Endothelial cell of hepatic sinusoid (primary cell): ENCODE results near the gene RXRA.

ENCODE experiments used
- in situ Hi-C: cut with HindIII; loops from 2 replicates; pipeline ENCODE4 v1.10.0; 2017; ENCODE audit warnings: low sequenced_read_pairs

The RXRA gene

GRCh38 chr9:134335061-134335460, 8.8 kb downstream of the RXRA start:
- in situ Hi-C loops = no loop called here

- in situ Hi-C loops = no loop called here
Observed at GRCh38 chr9:134335486-134336220, 9.4 kb downstream of the RXRA start.

GRCh38 chr9:134336228-134336627, 10.0 kb downstream of the RXRA start:
- in situ Hi-C loops = no loop called here

- in situ Hi-C loops = no loop called here
Observed at GRCh38 chr9:134336924-134337323, 10.7 kb downstream of the RXRA start.

GRCh38 chr9:134337469-134337868, 11.2 kb downstream of the RXRA start:
- in situ Hi-C loops = no loop called here

- in situ Hi-C loops = no loop called here
Observed at GRCh38 chr9:134338394-134339182, 12.3 kb downstream of the RXRA start.

- in situ Hi-C loops = no loop called here
Observed at GRCh38 chr9:134339183-134339806, 13.0 kb downstream of the RXRA start.

DNA sequence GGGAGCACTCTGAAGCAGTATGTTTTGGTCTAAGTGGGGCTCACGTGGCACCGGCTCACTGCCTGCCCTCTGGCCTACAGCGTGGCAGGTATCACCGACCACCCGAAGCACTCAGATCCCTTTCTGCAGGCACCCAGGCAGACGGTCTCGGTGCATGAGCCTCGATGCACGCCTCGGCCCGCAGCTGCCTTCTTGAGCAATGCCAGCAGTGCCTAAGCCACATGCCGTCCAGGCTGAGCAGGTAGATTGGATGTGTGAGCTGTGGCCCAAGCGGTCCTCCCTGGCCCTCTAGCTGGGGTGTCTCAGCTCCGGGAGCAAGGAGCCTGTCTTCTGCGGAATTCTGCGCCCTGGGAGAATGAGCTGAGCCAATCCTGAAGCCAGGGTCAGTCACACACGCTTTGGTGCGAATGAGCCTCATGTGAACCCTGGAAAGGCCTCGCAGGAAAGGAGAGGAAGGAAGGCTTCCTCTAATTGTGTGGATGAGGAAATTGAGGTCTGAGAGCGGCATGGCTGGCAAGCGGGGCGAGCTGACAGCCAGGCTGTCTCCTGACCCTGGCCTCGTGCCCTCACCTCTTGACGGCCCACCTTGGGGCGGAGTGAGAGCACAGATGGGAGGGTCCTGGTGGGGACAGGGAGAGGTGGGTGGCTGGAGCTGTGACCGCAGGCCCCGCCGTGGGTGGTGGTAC, 14.4 kb downstream of the RXRA start:
- in situ Hi-C loops = no loop called here

- in situ Hi-C loops = no loop called here
Observed at GRCh38 chr9:134341306-134341705, 15.1 kb downstream of the RXRA start.

DNA sequence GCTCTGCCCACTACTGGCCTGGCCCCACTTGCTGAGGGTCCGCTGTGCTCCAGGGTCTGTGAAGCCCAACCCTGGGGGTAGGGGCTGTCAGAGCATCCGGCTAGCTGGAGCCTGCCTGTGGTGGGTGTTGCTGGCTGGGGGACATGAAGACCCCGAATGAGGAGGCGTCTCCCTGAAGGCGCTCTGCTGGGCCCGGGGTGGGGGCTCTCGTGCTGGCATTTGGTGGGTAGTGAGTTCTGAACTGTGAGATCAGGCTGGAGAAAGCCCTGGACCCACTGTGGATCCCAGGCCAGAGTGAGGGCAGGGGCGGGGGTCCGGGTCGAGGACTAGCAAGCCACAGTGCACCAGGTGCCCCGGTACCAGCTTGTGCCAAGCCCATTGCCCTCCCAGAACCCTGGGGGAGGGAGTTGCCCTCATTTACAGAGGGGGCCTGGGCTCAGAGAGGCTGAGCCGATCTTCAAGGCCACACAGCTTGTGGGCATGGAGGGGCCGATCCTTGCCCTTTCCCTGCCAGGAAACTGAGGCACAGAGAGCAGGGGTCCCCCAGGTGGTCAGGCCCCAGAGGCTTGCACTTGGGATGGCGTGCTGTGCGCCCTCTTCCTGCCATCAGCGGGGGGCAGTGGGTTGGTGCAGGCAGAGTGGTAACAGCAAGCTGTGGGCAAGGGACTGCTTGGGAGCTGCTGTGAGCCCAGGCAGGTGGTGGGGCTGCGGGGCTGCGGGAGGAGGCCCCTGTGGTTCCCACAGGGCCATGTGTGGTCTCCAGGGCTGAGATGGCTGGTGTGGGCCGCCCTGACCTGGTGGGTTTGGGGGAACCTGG, 15.9 kb downstream of the RXRA start:
- in situ Hi-C loops = no loop called here

GRCh38 chr9:134342746-134343115, 16.5 kb downstream of the RXRA start:
- in situ Hi-C loops = no loop called here

GRCh38 chr9:134343637-134344036, 17.4 kb downstream of the RXRA start:
- in situ Hi-C loops = no loop called here

GRCh38 chr9:134344068-134344799, 18.0 kb downstream of the RXRA start:
- in situ Hi-C loops = no loop called here

DNA sequence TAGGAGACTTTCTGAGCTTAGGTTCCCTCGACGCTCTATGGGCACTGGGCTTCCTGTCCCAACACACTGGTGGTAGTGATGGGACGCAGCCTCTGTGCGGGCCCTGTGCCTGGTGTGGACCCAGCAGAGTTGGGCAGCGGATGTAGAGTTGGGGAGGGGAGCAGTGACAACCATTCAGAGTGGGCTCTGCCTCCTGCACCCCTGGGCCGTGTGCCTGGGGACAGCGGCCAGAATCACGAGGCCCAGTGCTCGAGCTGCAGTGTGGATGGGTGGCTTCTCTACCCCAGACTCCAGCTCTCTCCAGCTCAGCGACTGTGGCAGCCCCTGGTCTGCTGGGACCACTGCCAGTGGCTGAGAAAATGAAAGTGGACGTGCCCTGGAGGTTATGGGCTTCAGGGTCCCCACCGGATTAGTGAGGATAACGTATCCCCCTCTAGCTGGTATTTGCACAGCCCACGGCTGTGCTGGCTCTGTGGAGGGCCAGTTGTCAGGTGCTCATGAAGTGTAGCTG, 18.6 kb downstream of the RXRA start:
- in situ Hi-C loops = no loop called here

GRCh38 chr9:134345737-134346136, 19.5 kb downstream of the RXRA start:
- in situ Hi-C loops = no loop called here

DNA sequence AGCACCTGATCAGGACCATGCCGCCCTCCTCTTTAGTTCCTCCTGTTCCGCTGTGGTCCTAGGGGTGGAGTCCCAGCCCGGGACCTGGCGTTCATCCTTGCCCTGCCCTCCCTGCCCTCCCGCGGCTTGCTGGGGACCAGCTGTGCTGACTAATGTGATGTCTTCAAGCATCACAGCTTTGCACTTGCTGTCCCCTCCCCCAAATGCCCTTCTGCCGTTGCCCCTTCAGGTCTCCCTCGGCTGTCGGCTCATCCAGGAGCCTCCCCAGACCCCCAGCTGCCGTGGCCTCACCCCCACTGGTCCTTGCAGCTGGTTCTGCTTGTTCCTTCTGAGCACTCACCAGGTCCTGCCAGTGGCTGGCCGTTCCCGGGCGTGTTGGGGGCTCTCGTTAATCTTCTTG, 19.9 kb downstream of the RXRA start:
- in situ Hi-C loops = no loop called here

DNA sequence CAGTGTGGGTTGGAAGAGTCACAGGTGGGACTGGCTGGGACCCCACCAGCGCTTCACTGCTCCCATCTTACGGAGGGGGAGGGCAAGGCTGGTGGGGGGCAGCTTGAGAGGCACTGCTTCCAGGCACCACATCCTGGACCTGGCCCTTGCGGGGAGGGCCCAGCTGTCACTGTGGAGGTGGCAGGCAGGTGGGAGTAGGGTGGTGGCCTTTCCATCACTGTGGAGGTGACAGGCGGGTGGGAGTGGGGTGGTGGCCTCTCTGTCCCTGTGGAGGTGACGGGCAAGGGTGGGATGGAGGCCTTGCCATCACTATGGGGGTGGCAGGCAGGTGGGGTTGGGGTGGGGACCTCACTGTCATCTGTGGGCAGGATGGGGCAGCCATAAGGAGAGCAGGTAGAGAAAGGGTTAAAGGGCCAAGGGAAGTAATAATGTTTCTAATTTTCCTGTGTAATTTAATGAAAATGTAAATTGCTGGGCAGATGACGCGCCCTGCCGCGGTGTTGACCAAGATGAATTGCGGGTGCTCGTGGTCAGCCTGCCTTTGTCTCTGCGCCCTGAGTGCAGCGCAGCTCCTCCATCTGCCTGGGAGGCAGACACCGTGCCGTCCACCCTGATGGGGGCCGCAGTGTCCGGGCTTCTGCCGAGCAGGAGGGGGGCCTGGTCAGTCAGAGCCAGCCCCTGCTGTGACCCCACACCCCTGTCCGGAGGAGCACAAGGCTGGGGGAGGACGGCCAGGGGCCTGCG, 20.8 kb downstream of the RXRA start:
- in situ Hi-C loops = no loop called here

- in situ Hi-C loops = no loop called here
Observed at GRCh38 chr9:134347996-134348395, 21.7 kb downstream of the RXRA start.
